A549 (cell line): ENCODE data around the gene NHSL2.

ENCODE experiments used
- CBX8 ChIP-seq: fragments of 200-600 bp; sonication (generic); IDR thresholded peaks from 2 replicates; pipeline ENCODE4 v1.6.1; 2016
- CEBPB ChIP-seq, 2 experiments: fragments of >200 bp in 1 of 2; sonication (Bioruptor Twin) in 1 of 2; formaldehyde crosslinking in 1 of 2; IDR thresholded peaks; 2 replicates each; pipeline ENCODE4 v1.6.1; 2012 to 2016
- EHMT2 ChIP-seq: fragments of 200-600 bp; sonication (generic); IDR thresholded peaks from 2 replicates; pipeline ENCODE4 v1.6.1; 2016; ENCODE audit warnings: antibody characterized with exemption, low read depth, mild to moderate bottlenecking, moderate library complexity
- POLR2A ChIP-seq: IDR thresholded peaks from 2 replicates; pipeline ENCODE4 v1.6.1; 2012; ENCODE audit warnings: mild to moderate bottlenecking, low read length
- RAD21 ChIP-seq, 2 experiments: fragments of >200 bp in 1 of 2; sonication (Bioruptor Twin) in 1 of 2; formaldehyde crosslinking in 1 of 2; IDR thresholded peaks in 1 of 2; conservative IDR thresholded peaks in 1 of 2; 2 replicates in 1 of 2; 3 replicates in 1 of 2; pipeline ENCODE4 v1.6.1; 2012 to 2018; ENCODE audit warnings: inconsistent platforms in 1 of 2
- TF ChIP-seq, protein P1 (sequence below): IDR thresholded peaks from 2 replicates; pipeline ENCODE4 v1.6.1; 2012
- TF ChIP-seq, protein P2 (sequence below): fragments of >200 bp; sonication (Bioruptor Twin); formaldehyde crosslinking; IDR thresholded peaks from 3 replicates; pipeline ENCODE4 v1.5.1; 2016

DNA sequence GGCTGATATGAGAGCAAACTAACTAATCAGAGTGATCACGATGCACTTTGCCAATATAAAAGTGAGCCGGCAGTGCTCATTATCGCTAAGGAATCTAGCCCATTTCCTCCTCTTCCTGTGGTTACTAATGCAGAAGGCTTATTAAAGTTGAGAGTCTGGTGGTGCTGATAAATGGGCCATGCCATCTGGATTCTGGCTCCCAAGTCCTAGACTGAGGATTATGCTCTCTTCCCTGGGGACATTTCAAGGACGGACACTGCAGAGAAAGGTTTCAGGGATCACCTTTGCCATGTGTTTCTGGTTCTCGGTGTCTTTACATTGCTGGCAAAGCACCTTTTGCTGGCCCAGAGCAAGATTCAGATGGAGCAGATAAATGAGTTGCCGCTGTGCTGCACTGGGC lies 135.8 kb downstream of the NHSL2 start:
- TF ChIP-seq, protein P1, sequence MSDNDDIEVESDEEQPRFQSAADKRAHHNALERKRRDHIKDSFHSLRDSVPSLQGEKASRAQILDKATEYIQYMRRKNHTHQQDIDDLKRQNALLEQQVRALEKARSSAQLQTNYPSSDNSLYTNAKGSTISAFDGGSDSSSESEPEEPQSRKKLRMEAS, result no peak
- TF ChIP-seq RAD21 (conservative IDR thresholded peaks at IDR 0.05 in 1 of 2, IDR thresholded peaks at IDR 0.05 in 1 of 2) (no peak), CBX8 (no peak), POLR2A (no peak), CEBPB (IDR thresholded peaks at IDR 0.05) (no peak), EHMT2 (no peak)
- TF ChIP-seq, protein P2, sequence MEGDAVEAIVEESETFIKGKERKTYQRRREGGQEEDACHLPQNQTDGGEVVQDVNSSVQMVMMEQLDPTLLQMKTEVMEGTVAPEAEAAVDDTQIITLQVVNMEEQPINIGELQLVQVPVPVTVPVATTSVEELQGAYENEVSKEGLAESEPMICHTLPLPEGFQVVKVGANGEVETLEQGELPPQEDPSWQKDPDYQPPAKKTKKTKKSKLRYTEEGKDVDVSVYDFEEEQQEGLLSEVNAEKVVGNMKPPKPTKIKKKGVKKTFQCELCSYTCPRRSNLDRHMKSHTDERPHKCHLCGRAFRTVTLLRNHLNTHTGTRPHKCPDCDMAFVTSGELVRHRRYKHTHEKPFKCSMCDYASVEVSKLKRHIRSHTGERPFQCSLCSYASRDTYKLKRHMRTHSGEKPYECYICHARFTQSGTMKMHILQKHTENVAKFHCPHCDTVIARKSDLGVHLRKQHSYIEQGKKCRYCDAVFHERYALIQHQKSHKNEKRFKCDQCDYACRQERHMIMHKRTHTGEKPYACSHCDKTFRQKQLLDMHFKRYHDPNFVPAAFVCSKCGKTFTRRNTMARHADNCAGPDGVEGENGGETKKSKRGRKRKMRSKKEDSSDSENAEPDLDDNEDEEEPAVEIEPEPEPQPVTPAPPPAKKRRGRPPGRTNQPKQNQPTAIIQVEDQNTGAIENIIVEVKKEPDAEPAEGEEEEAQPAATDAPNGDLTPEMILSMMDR, result no peak
